Measurements from ENCODE around the gene SOCS2.

DNA sequence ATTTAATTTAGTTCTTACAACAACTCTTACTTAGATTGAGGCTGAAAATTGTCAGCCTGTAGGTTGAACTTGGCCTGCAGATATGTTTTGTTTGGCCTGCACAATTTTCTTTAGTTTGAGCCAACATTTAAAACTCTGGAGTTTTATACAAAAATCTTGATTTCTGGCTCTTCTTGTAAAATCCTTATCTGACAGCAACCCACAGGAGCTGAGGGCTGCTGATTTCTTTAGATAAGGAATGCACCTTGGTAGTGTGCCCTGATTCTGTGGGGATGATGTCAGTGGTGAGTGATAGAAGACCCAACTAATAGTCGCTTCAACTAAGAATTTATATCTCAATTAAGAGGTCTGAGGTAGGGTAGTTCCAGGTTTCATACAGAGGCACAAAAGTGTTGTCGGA lies 49.5 kb downstream of the SOCS2 start:
- TF ChIP-seq POLR2A (IDR thresholded peaks at IDR 0.05), result no peak
- TF ChIP-seq, protein P1, sequence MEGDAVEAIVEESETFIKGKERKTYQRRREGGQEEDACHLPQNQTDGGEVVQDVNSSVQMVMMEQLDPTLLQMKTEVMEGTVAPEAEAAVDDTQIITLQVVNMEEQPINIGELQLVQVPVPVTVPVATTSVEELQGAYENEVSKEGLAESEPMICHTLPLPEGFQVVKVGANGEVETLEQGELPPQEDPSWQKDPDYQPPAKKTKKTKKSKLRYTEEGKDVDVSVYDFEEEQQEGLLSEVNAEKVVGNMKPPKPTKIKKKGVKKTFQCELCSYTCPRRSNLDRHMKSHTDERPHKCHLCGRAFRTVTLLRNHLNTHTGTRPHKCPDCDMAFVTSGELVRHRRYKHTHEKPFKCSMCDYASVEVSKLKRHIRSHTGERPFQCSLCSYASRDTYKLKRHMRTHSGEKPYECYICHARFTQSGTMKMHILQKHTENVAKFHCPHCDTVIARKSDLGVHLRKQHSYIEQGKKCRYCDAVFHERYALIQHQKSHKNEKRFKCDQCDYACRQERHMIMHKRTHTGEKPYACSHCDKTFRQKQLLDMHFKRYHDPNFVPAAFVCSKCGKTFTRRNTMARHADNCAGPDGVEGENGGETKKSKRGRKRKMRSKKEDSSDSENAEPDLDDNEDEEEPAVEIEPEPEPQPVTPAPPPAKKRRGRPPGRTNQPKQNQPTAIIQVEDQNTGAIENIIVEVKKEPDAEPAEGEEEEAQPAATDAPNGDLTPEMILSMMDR (IDR thresholded peaks at IDR 0.05), result no peak
